HG02610 (cell line): ENCODE measurements around the gene PLSCR3.
"Not testable (repeated sequence)": the region's sequence is repeated elsewhere in the genome, so short reads cannot be mapped to it uniquely, and the experiment has no call there.

Experiments used
- ATAC-seq: cut with Tn5 transposase; IDR thresholded peaks from one replicate; pipeline ENCODE4 v1.9.1; 2021; ENCODE audit warnings: mild to moderate bottlenecking, moderate library complexity; ENCODE audit not compliant: unreplicated experiment

Gene PLSCR3

DNA sequence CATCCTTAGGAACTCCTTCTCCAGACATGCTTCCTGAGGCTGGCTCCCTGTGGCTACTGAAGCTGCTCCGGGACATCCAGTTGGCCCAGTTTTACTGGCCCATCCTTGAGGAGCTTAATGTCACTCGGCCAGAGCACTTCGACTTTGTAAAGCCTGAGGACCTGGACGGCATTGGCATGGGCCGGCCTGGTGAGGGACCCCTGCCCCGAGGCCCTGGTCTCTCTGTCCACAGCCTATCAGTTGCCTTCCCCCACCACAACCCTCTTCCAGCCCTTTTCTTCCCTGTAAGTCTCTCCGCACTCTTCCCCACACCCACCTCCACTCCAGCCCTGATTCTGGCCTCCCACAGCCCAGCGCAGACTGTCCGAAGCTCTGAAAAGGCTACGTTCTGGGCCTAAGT lies 11.4 kb downstream of the PLSCR3 start:
- no peak for ATAC-seq

DNA sequence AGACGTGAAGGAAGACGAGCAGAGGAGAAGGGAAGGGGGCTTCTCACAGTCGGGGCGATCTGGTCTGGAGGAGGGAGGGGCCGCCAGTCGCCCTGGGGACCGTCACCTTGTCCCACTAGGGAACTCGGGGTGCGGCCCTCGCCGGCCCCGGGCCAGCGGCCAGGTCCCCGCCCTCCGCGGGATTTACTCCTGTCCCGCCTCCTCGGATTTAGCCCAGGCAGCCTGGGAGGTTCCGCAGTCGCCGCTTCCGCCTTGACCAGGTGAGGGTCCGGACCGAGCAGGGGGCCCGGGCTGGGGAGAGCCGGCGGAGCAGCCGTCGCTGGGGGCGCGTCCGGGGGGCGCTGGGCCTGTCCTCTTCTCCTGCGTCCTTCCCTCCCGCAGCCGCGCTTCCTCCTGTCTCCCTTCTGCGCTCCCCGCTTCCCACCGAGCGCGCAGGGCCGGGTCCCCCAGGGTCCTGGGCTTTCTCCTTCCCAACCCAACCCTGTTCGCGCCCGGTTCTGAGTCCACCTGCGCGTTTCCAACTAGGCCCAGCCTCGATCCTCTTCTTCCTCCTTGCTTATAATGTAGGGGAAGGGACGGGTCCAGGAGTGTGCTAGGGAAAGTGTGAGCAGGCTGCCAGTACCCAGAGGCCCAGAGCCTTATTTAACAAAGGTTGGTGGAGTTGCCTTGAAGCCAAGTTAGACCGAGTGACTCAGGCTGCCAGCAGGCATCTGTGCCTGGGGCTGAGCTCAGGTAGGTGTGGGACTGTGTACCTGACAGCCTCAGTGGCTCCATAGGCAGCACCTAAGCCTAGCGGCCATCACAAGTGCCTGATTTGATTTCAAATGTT lies 13.3 kb downstream of the PLSCR3 start, which contains the start of gene TNK1:
TNK1 (plus strand) TSS at position 235 of the 829 bp plus-strand sequence. CDS start 1,838 bp downstream, outside the sequence.
- no peak for ATAC-seq

DNA sequence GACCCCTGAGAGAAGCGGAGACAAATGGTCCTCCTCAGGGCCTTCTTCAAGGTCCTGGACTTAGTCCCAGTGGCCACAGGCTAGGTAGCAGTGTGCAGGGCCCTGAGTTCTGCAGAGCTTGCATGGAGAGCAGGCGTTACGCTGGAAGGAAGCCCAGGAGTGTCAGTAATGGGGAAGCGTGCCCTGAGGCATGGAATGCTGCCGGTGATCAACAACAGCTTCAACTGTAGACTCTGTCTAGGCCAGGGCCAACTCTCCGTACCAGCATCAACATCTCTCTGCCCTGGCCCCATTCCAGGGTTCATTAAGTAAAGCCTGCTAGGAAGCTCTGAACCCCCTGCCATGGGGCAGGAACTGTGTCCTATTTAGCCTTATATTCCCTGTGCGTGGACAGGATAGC lies 14.0 kb downstream of the PLSCR3 start:
- ATAC-seq = no peak

- no peak for ATAC-seq
These were observed 15.2 kb downstream of the PLSCR3 start for GRCh38 chr17:7379134-7379533.

DNA sequence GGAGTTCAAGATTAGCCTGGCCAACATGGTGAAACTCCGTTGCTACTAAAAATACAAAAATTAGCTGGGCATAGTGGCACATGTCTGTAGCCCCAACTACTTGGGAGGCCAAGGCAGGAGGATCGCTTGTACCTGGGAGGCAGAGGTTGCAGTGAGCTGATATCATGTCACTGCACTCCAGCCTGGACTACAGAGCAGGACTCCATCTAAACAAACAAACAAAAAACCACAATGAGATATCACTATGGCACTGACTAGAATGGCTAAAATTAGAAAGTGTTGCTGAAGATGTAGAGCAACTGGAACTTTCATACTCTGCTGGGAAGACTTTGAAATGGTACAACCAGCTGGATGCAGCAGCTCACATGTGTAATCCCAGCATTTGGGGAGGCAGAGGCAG lies 20.0 kb downstream of the PLSCR3 start:
- ATAC-seq = no peak

DNA sequence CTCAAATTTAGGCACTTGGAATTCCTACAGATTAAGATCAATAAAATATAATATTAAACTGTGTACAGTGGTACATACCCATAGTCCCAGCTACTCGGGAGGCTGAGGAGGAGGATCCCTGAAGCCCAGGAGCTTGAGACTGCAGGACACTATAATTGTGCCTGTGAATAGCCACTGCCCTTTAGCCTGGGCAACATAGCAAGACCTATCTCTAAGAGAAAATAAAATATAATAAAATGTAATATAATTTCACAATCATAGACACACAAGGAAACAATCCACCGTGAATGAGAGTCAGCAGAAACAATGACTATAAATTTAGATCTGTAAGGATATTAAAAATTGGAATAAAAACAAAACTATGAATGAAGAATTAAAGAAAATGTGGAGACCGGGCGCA lies 23.5 kb downstream of the PLSCR3 start:
- no peak for ATAC-seq

DNA sequence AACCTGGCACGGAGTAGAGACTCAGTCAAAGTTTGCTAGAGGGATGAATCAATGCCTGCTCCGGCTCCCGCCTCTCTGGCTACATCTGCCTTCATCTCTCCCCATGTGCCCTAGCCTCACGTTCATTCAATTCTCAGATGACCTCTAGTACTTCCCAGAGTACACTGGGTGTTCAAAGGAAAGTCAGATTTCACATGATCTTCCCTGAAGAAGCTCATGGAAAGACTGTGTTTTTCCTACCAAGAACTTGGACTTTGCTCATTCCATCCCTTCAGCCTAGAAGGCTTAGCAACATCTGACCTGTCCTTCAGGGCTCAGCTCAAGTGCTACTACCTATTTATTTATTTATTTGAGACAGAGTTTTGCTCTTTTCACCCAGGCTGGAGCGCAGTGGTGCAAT lies 24.5 kb downstream of the PLSCR3 start:
- no peak for ATAC-seq

DNA sequence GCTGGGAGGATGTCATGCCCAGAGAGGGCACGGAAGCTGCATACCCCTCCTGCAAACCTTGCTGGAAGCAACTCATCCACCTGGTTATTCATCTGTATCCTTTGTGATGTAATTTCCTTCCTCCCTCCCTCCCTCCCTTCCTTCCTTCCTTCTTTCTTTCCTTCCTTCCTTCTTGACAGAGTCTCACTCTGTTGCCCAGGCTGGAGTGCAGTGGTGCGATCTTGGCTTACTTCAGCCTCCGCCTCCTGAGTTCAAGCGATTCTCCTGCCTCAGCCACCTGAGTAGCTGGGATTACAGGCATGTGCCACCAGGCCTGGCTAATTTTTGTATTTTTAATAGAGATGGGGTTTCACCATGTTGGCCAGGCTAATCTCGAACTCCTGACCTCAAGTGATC lies 25.7 kb downstream of the PLSCR3 start:
- ATAC-seq = not testable (repeated sequence)

DNA sequence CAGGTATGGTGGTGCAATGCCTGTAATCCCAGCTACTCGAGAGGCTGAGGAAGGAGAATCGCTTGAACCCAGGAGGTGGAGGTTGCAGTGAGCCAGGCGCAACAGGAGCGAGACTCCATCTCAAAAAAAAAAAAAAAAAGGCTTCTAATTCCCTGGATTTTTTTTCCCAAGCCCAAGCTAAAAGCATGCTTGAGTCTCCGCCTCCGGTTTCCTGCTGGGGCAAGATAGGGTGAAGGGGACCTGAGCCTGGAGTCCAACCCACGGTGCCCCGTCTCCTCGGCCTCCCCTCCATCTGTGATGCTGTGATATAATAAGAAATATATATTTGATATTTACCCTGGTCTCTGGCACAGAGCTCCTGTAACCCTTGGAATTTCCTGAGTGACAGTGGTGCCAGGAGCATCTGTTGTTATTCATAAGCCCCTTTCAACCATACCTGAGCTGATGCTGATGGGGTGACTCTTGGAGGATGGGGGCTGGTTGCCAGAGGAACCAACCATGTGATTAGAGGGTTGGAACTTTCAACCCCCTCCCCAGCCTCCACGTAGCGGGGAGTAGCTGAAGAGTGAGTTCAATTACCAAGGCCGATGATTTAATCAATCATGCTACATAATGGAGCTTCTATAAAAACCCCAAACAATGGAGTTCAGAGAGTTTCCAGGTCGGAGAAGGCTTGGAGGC lies 26.3 kb downstream of the PLSCR3 start:
- no peak for ATAC-seq

DNA sequence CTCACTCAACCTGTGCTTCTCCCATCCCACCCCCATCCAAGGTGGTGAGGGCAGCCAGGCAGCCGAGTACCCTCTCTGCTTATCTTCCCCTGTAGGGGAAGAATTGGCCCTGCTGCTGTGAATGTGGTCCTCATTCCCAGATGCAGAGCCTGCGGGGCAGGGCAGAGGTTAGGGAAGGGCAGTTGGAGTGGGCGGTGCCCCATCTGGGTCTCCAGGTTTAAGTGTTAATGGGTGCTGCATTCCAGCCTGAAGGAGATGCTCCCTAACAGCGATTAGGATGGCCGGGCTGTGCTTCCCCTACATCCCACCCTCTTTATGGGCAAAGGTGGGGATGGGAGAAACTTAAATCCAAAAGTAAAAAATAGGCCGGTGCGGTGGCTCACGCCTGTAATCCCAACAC lies 27.2 kb downstream of the PLSCR3 start:
- ATAC-seq = no peak

GRCh38 chr17:7365963-7366362 lies 28.4 kb downstream of the PLSCR3 start:
- ATAC-seq = not testable (repeated sequence)

- no peak for ATAC-seq
These were observed 31.0 kb downstream of the PLSCR3 start for GRCh38 chr17:7363311-7363710.

DNA sequence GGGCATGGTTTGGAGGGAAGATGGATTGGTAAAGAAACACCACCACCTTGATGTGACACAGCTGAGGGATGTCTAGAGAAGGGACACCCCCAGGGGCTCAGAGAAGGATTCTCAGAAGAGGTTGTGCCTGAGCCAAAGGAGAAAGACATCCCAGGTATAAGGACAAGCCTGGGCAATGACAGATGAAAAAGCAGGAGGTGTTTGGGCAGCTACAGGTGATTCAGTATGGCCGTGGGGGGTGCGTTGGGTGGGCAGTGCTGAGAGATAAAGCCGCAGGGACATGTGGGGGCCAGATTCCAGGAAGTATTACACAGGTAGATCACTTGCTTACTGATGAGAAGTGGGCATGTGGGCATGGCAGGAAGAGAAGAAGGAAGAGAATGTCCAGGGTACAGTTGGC lies 32.4 kb downstream of the PLSCR3 start:
- ATAC-seq = no peak

DNA sequence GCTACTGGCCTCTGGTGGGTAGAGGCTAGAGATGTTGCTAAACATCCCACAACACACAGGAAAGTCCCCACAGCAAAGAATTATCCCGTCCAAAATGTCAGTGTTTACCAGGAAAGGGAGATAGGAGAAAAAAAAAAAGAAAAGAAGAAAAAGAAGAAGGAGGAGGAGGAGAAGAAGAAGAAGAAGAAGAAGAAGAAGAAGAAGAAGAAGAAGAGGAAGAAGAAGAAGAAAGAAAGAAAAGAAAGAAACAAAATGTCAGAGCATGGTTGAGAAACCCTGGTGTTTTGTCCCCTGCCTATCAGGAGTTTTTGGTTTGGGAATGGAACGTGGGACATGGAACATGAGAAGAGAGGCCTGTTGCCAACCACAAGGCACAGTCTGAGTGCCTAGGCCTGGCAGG lies 36.9 kb downstream of the PLSCR3 start:
- ATAC-seq = no peak

DNA sequence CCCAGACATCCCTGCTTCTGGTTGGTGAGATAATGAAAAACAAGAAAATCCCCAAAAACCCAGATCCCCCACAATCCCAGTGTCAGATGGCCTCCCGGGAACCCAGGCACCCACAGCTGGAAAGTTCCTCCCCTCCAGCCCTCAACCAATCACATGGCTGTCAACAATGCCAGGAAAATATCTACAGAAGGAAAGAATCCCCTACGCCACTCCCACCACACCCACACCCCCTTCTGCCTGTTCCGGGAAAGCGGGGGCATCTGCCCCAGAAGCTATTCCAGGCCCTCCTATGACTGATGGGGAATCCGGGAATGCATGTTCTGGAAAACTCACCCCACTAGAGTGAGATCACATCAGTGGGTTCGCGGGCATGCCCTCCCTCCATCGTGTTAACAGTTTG lies 37.6 kb downstream of the PLSCR3 start:
- no peak for ATAC-seq

DNA sequence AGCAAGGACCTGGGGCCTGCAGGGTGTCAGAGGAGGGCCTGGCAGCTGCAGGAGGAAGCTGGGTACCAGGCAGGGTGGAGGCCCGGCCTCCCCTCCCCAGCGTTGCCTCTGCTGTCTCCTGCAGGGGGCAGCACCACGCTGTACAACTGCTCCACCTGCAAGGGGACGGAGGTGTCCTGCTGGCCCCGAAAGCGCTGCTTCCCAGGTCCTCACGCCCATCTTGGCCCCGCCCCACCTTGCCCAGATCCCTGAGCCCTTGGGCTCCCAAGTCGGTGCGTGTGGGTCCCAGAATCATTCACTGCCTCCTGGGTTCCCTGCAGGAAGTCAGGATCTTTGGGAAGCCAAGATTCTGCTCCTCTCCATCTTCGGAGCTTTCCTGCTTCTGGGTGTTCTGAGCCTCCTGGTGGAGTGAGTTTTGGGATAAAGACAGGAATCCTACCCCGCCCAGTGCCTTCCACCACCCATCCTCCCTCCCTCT lies 38.2 kb downstream of the PLSCR3 start:
- ATAC-seq = peak; percentile 45

GRCh38 chr17:7355573-7355972 lies 38.8 kb downstream of the PLSCR3 start:
- no peak for ATAC-seq

- ATAC-seq = no peak
These were observed 39.3 kb downstream of the PLSCR3 start, which contains the start of gene TMEM95 for GRCh38 chr17:7355053-7355452. TSS of gene TMEM95 (plus strand) at chr17:7355156. CDS start at chr17:7355205, 49 bp downstream.

- ATAC-seq = no peak
These were observed 40.0 kb downstream of the PLSCR3 start for GRCh38 chr17:7354262-7354843.

GRCh38 chr17:7352910-7353635 lies 41.3 kb downstream of the PLSCR3 start:
- no peak for ATAC-seq

- no peak for ATAC-seq
These were observed 41.8 kb downstream of the PLSCR3 start for GRCh38 chr17:7352503-7352889.
